Type B pancreatic cell (in vitro differentiated cells): ENCODE measurements around the gene GLI2. TPM values are rescaled to one million over a fixed set of nuclear protein-coding genes. Genes with fewer than 3 reads are reported as not detected.
A peak's percentile ranks its signal among the peaks of the same experiment; 100 is the strongest.

Experiments used
- DNase-seq: peaks from one replicate; pipeline ENCODE4 v3.0.0; 2021; ENCODE audit warnings: mixed read lengths; ENCODE audit not compliant: unreplicated experiment; ENCODE audit errors: extremely low spot score
- H3K27ac Mint-ChIP-seq: 2 replicates; pipeline ENCODE4 v1.8.0; 2021; ENCODE audit warnings: mild to moderate bottlenecking, mixed read lengths
- H3K27me3 Mint-ChIP-seq: 2 replicates; pipeline ENCODE4 v1.8.0; 2021; ENCODE audit warnings: mixed read lengths
- H3K36me3 Mint-ChIP-seq: 2 replicates; pipeline ENCODE4 v1.8.0; 2021; ENCODE audit warnings: mixed read lengths
- H3K4me1 Mint-ChIP-seq: one replicate; pipeline ENCODE4 v1.8.0; 2021; ENCODE audit warnings: mixed read lengths; ENCODE audit not compliant: unreplicated experiment
- H3K4me3 Mint-ChIP-seq: 2 replicates; pipeline ENCODE4 v1.8.0; 2021; ENCODE audit warnings: mild to moderate bottlenecking, mixed read lengths
- H3K9me3 Mint-ChIP-seq: 2 replicates; pipeline ENCODE4 v1.8.0; 2021; ENCODE audit warnings: mixed read lengths
- CTCF ChIP-seq: fragments of 200-600 bp; sonication (generic); conservative IDR thresholded peaks from 2 replicates; pipeline ENCODE4 v1.5.0; 2021; ENCODE audit warnings: antibody characterized with exemption, mild to moderate bottlenecking
- total RNA-seq: library from RNA; stranded (reverse); gene quantifications from 2 replicates; pipeline ENCODE4 v1.2.1, GENCODE V29; 2021; ENCODE audit warnings: low replicate concordance

The GLI2 gene
- total RNA-seq, 1 donor from 2014 or later, result 28.6 TPM

- peaks cover 3% of the 10 kb centered on the region for H3K27me3 Mint-ChIP-seq
- no peak overlapping the region for H3K4me3 Mint-ChIP-seq
- TF ChIP-seq CTCF, result no peak
- DNase-seq, result peak; percentile 66
- H3K27ac Mint-ChIP-seq, result no peak overlapping the region
- H3K4me1 Mint-ChIP-seq, result peaks cover 15% of the 10 kb centered on the region
- peaks cover 7% of the 10 kb centered on the region for H3K36me3 Mint-ChIP-seq
- peaks cover 3% of the 10 kb centered on the region for H3K9me3 Mint-ChIP-seq
Measured at GRCh38 chr2:120749506-120750431, 14.1 kb downstream of the GLI2 start.

GRCh38 chr2:120750488-120751210 lies 15.0 kb downstream of the GLI2 start:
- peaks cover 15% of the 10 kb centered on the region for H3K4me1 Mint-ChIP-seq
- peaks cover 7% of the 10 kb centered on the region for H3K36me3 Mint-ChIP-seq
- H3K4me3 Mint-ChIP-seq, result no peak overlapping the region
- peaks cover 3% of the 10 kb centered on the region for H3K9me3 Mint-ChIP-seq
- H3K27me3 Mint-ChIP-seq, result peaks cover 3% of the 10 kb centered on the region
- peak; percentile 52 for DNase-seq
- TF ChIP-seq CTCF, result no peak
- no peak overlapping the region for H3K27ac Mint-ChIP-seq

- Mint-ChIP-seq H3K36me3 (peaks cover 7% of the 10 kb centered on the region), H3K27me3 (peaks cover 3% of the 10 kb centered on the region), H3K9me3 (peaks cover 3% of the 10 kb centered on the region), H3K27ac (no peak overlapping the region), H3K4me3 (no peak overlapping the region), H3K4me1 (peaks cover 15% of the 10 kb centered on the region)
- DNase-seq, result no peak
- TF ChIP-seq CTCF, result no peak
Measured at GRCh38 chr2:120751553-120751952, 15.9 kb downstream of the GLI2 start.

- Mint-ChIP-seq H3K36me3 (peaks cover 7% of the 10 kb centered on the region), H3K27ac (no peak overlapping the region), H3K4me3 (no peak overlapping the region), H3K4me1 (peaks cover 32% of the 10 kb centered on the region), H3K27me3 (no peaks in the 10 kb centered on the region), H3K9me3 (peaks cover 3% of the 10 kb centered on the region)
- DNase-seq, result no peak
- TF ChIP-seq CTCF, result no peak
Measured at GRCh38 chr2:120754067-120754960, 18.6 kb downstream of the GLI2 start.
